ENCODE results near the gene MARCHF4.
A peak's percentile ranks its signal among the peaks of the same experiment; 100 is the strongest.

The MARCHF4 gene

GRCh38 chr2:216399621-216400020 is 27.3 kb upstream of the MARCHF4 start:
- H3K14ac ChIP-seq (ENCODE audit: low read length in 2 of 2) = no peak overlapping the region
- H2AFZ ChIP-seq (ENCODE audit: low read depth, low read length) = no peak overlapping the region
- H3K27ac ChIP-seq (ENCODE audit: low read length, poor library complexity, severe bottlenecking) = no peak overlapping the region
- H3K36me3 ChIP-seq (ENCODE audit: control insufficient read depth in 1 of 2, insufficient read depth in 2 of 2, low read depth in 1 of 2, low read length in 2 of 2) = no peaks in the 10 kb centered on the region
- WGBS = 56% methylated on average over 1 of the region's 1 CpG
- H3K4ac ChIP-seq (ENCODE audit: low read depth in 1 of 2, low read length in 2 of 2) = no peak overlapping the region
- H3K4me3 ChIP-seq (ENCODE audit: insufficient read depth in 1 of 2, low read depth in 1 of 2, low read length in 2 of 2) = no peak overlapping the region
- no peaks in the 10 kb centered on the region for H3K4me1 ChIP-seq (ENCODE audit: control insufficient read depth, insufficient read depth, low read depth, low read length)
- H3K79me1 ChIP-seq (replicated peaks; ENCODE audit: low read length, poor library complexity, severe bottlenecking) = no peaks in the 10 kb centered on the region
- no peaks in the 10 kb centered on the region for H3K27me3 ChIP-seq (ENCODE audit: control insufficient read depth in 1 of 2, insufficient read depth in 1 of 2, low read length in 2 of 2)
- H2AK5ac ChIP-seq (ENCODE audit: low read length, severe bottlenecking) = no peak overlapping the region
- H2BK15ac ChIP-seq (ENCODE audit: low read depth, poor library complexity, severe bottlenecking) = no peak overlapping the region
- H3K18ac ChIP-seq (ENCODE audit: low read depth in 1 of 2, low read length in 2 of 2) = no peak overlapping the region
- DNase-seq = no peak
- peaks cover 3% of the 10 kb centered on the region for H3K9me3 ChIP-seq (ENCODE audit: control insufficient read depth, low read length)
- H3K23ac ChIP-seq (ENCODE audit: low read length in 2 of 2) = no peak overlapping the region
- no peak overlapping the region for H2BK5ac ChIP-seq (ENCODE audit: low read depth, low read length, poor library complexity, severe bottlenecking)
- no peak overlapping the region for H4K91ac ChIP-seq (ENCODE audit: low read length)
- no peak overlapping the region for H3K9ac ChIP-seq (ENCODE audit: low read length)
- H3K4me2 ChIP-seq (ENCODE audit: low read length, poor library complexity, severe bottlenecking) = no peak overlapping the region
- H2BK120ac ChIP-seq (ENCODE audit: low read depth, low read length) = no peak overlapping the region
- no peak overlapping the region for H4K8ac ChIP-seq (ENCODE audit: low read length)
- H2BK12ac ChIP-seq (ENCODE audit: low read length in 2 of 2) = no peak overlapping the region

GRCh38 chr2:216394881-216395280 is 22.6 kb upstream of the MARCHF4 start:
- Histone ChIP-seq H3K36me3 (ENCODE audit: control insufficient read depth in 1 of 2, insufficient read depth in 2 of 2, low read depth in 1 of 2, low read length in 2 of 2) (no peaks in the 10 kb centered on the region), H2BK12ac (ENCODE audit: low read length in 2 of 2) (no peak overlapping the region), H4K8ac (ENCODE audit: low read length) (no peak overlapping the region), H3K4me3 (ENCODE audit: insufficient read depth in 1 of 2, low read depth in 1 of 2, low read length in 2 of 2) (no peak overlapping the region), H3K23ac (ENCODE audit: low read length in 2 of 2) (no peak overlapping the region), H2BK5ac (ENCODE audit: low read depth, low read length, poor library complexity, severe bottlenecking) (no peak overlapping the region), H2AK5ac (ENCODE audit: low read length, severe bottlenecking) (no peak overlapping the region), H3K27me3 (ENCODE audit: control insufficient read depth in 1 of 2, insufficient read depth in 1 of 2, low read length in 2 of 2) (no peaks in the 10 kb centered on the region), H3K9ac (ENCODE audit: low read length) (no peak overlapping the region), H3K9me3 (ENCODE audit: control insufficient read depth, low read length) (no peaks in the 10 kb centered on the region), H3K79me1 (replicated peaks; ENCODE audit: low read length, poor library complexity, severe bottlenecking) (no peaks in the 10 kb centered on the region), H3K18ac (ENCODE audit: low read depth in 1 of 2, low read length in 2 of 2) (no peak overlapping the region), H3K27ac (ENCODE audit: low read length, poor library complexity, severe bottlenecking) (no peak overlapping the region), H3K4ac (ENCODE audit: low read depth in 1 of 2, low read length in 2 of 2) (no peak overlapping the region), H3K14ac (ENCODE audit: low read length in 2 of 2) (no peak overlapping the region), H2BK120ac (ENCODE audit: low read depth, low read length) (no peak overlapping the region), H2BK15ac (ENCODE audit: low read depth, poor library complexity, severe bottlenecking) (no peak overlapping the region), H4K91ac (ENCODE audit: low read length) (no peak overlapping the region), H3K4me1 (ENCODE audit: control insufficient read depth, insufficient read depth, low read depth, low read length) (no peaks in the 10 kb centered on the region), H3K4me2 (ENCODE audit: low read length, poor library complexity, severe bottlenecking) (no peak overlapping the region), H2AFZ (ENCODE audit: low read depth, low read length) (no peak overlapping the region)
- 83% methylated on average over 6 of the region's 6 CpGs for whole genome bisulfite sequencing
- no peak for DNase-seq

- Histone ChIP-seq H2AK5ac (ENCODE audit: low read length, severe bottlenecking) (no peak overlapping the region), H3K9me3 (ENCODE audit: control insufficient read depth, low read length) (no peaks in the 10 kb centered on the region), H3K4ac (ENCODE audit: low read depth in 1 of 2, low read length in 2 of 2) (no peak overlapping the region), H3K27me3 (ENCODE audit: control insufficient read depth in 1 of 2, insufficient read depth in 1 of 2, low read length in 2 of 2) (peaks cover 0 to 5% of the 10 kb centered on the region in 2 experiments), H3K23ac (ENCODE audit: low read length in 2 of 2) (no peak overlapping the region), H3K18ac (ENCODE audit: low read depth in 1 of 2, low read length in 2 of 2) (no peak overlapping the region), H3K79me1 (replicated peaks; ENCODE audit: low read length, poor library complexity, severe bottlenecking) (no peaks in the 10 kb centered on the region), H3K4me3 (ENCODE audit: insufficient read depth in 1 of 2, low read depth in 1 of 2, low read length in 2 of 2) (no peak overlapping the region), H3K9ac (ENCODE audit: low read length) (no peak overlapping the region), H2AFZ (ENCODE audit: low read depth, low read length) (no peak overlapping the region), H2BK15ac (ENCODE audit: low read depth, poor library complexity, severe bottlenecking) (no peak overlapping the region), H3K14ac (ENCODE audit: low read length in 2 of 2) (no peak overlapping the region), H3K4me2 (ENCODE audit: low read length, poor library complexity, severe bottlenecking) (no peak overlapping the region), H2BK120ac (ENCODE audit: low read depth, low read length) (no peak overlapping the region), H4K8ac (ENCODE audit: low read length) (no peak overlapping the region), H3K4me1 (ENCODE audit: control insufficient read depth, insufficient read depth, low read depth, low read length) (no peaks in the 10 kb centered on the region), H3K36me3 (ENCODE audit: control insufficient read depth in 1 of 2, insufficient read depth in 2 of 2, low read depth in 1 of 2, low read length in 2 of 2) (no peaks in the 10 kb centered on the region), H2BK5ac (ENCODE audit: low read depth, low read length, poor library complexity, severe bottlenecking) (no peak overlapping the region), H2BK12ac (ENCODE audit: low read length in 2 of 2) (no peak overlapping the region), H3K27ac (ENCODE audit: low read length, poor library complexity, severe bottlenecking) (no peak overlapping the region), H4K91ac (ENCODE audit: low read length) (no peak overlapping the region)
- 81% methylated on average over 12 of the region's 12 CpGs for WGBS
- no peak for DNase-seq
Observed at GRCh38 chr2:216392945-216393840, 20.9 kb upstream of the MARCHF4 start.

GRCh38 chr2:216392018-216392562 is 19.8 kb upstream of the MARCHF4 start:
- Histone ChIP-seq H4K91ac (ENCODE audit: low read length) (no peak overlapping the region), H3K79me1 (replicated peaks; ENCODE audit: low read length, poor library complexity, severe bottlenecking) (no peaks in the 10 kb centered on the region), H3K4me3 (ENCODE audit: insufficient read depth in 1 of 2, low read depth in 1 of 2, low read length in 2 of 2) (no peak overlapping the region), H3K36me3 (ENCODE audit: control insufficient read depth in 1 of 2, insufficient read depth in 2 of 2, low read depth in 1 of 2, low read length in 2 of 2) (no peaks in the 10 kb centered on the region), H4K8ac (ENCODE audit: low read length) (no peak overlapping the region), H3K23ac (ENCODE audit: low read length in 2 of 2) (no peak overlapping the region), H3K14ac (ENCODE audit: low read length in 2 of 2) (no peak overlapping the region), H2AK5ac (ENCODE audit: low read length, severe bottlenecking) (no peak overlapping the region), H2BK5ac (ENCODE audit: low read depth, low read length, poor library complexity, severe bottlenecking) (no peak overlapping the region), H3K9me3 (ENCODE audit: control insufficient read depth, low read length) (peaks cover 7% of the 10 kb centered on the region), H2BK120ac (ENCODE audit: low read depth, low read length) (no peak overlapping the region), H3K18ac (ENCODE audit: low read depth in 1 of 2, low read length in 2 of 2) (no peak overlapping the region), H3K4me1 (ENCODE audit: control insufficient read depth, insufficient read depth, low read depth, low read length) (no peaks in the 10 kb centered on the region), H3K27me3 (ENCODE audit: control insufficient read depth in 1 of 2, insufficient read depth in 1 of 2, low read length in 2 of 2) (peaks cover 0 to 8% of the 10 kb centered on the region in 2 experiments), H3K27ac (ENCODE audit: low read length, poor library complexity, severe bottlenecking) (no peak overlapping the region), H2AFZ (ENCODE audit: low read depth, low read length) (peak overlapping the region; percentile 51), H3K9ac (ENCODE audit: low read length) (no peak overlapping the region), H3K4me2 (ENCODE audit: low read length, poor library complexity, severe bottlenecking) (no peak overlapping the region), H2BK12ac (ENCODE audit: low read length in 2 of 2) (peak overlapping the region in 1 of 2 experiments; percentile 25), H2BK15ac (ENCODE audit: low read depth, poor library complexity, severe bottlenecking) (no peak overlapping the region), H3K4ac (ENCODE audit: low read depth in 1 of 2, low read length in 2 of 2) (no peak overlapping the region)
- DNase-seq = no peak
- 80% methylated on average over 5 of the region's 6 CpGs for WGBS

Data from mesenchymal stem cell (in vitro differentiated cells and primary cell).